Right renal cortex interstitium (tissue), 3 donors: Measurements from ENCODE around the gene PRM1. TPM values are rescaled to one million over a fixed set of nuclear protein-coding genes. Genes with fewer than 3 reads are reported as not detected.

Experiments
- DNase-seq, 3 donors: peaks; one replicate each; pipeline ENCODE4 v3.0.0-alpha.2; 2013; ENCODE audit warnings: low read depth in 3 of 3, low spot score in 2 of 3
- polyA plus RNA-seq, 3 donors: library from polyadenylated mRNA; unstranded; fragments of 120-200 nt; gene quantifications; one replicate each; pipeline ENCODE4 v1.2.1, GENCODE V29; 2013; ENCODE audit not compliant: insufficient read length in 3 of 3

PRM1 gene
- not detected for polyA plus RNA-seq

- no peak for DNase-seq
Observed at GRCh38 chr16:11280616-11281522, at the start of gene PRM1. Gene PRM1, minus strand, starts transcription at chr16:11281330. Its CDS starts 92 bp downstream, at chr16:11281238.

- DNase-seq: no peak
Observed at GRCh38 chr16:11330526-11331237, 49.6 kb upstream of the PRM1 start.

GRCh38 chr16:11329891-11330290 lies 48.8 kb upstream of the PRM1 start:
- no peak for DNase-seq

- no peak for DNase-seq
Observed at GRCh38 chr16:11329071-11329491, 48.0 kb upstream of the PRM1 start.

GRCh38 chr16:11328172-11329070 lies 47.3 kb upstream of the PRM1 start:
- peak; percentile 86 to 90 (median 87) for DNase-seq

- no peak for DNase-seq
Observed at GRCh38 chr16:11327277-11328171, 46.4 kb upstream of the PRM1 start.

- DNase-seq: no peak
Observed at GRCh38 chr16:11326737-11327276, 45.7 kb upstream of the PRM1 start.

- DNase-seq: no peak
Observed at GRCh38 chr16:11326084-11326736, 45.1 kb upstream of the PRM1 start.

GRCh38 chr16:11325404-11326083 lies 44.4 kb upstream of the PRM1 start:
- DNase-seq: no peak

GRCh38 chr16:11323551-11324336 lies 42.6 kb upstream of the PRM1 start:
- DNase-seq: no peak

GRCh38 chr16:11322823-11323222 lies 41.7 kb upstream of the PRM1 start:
- no peak for DNase-seq

GRCh38 chr16:11321662-11322061 lies 40.5 kb upstream of the PRM1 start:
- DNase-seq: no peak

GRCh38 chr16:11320170-11320569 lies 39.0 kb upstream of the PRM1 start:
- DNase-seq: no peak

GRCh38 chr16:11319529-11320146 lies 38.5 kb upstream of the PRM1 start:
- DNase-seq: no peak

- DNase-seq: no peak
Observed at GRCh38 chr16:11318817-11319216, 37.7 kb upstream of the PRM1 start.

GRCh38 chr16:11316331-11317015 lies 35.3 kb upstream of the PRM1 start:
- no peak for DNase-seq

- DNase-seq: no peak
Observed at GRCh38 chr16:11315510-11315909, 34.4 kb upstream of the PRM1 start.
